CD4-positive, alpha-beta T cell (primary cell): ENCODE measurements around the gene CPNE7. TPM values are rescaled to one million over a fixed set of nuclear protein-coding genes. Genes with fewer than 3 reads are reported as not detected.
A peak's percentile ranks its signal among the peaks of the same experiment; 100 is the strongest.

Experiments used
- ATAC-seq: fragments of 200-7000 bp; cut with Tn5 transposase; one replicate; pipeline ENCODE4 v1.10.0; 2022; ENCODE audit warnings: mild to moderate bottlenecking; ENCODE audit not compliant: poor library complexity
- CTCF ChIA-PET: fragments of 350-600 bp; sonication (Branson Sonifier 250); formaldehyde crosslinking; loops from one replicate; lab custom pipeline; 2021; ENCODE audit warnings: antibody characterized with exemption, inconsistent platforms; lab: Charles Lee
- POLR2A ChIA-PET: fragments of 350-600 bp; sonication (Branson Sonifier 250); formaldehyde crosslinking; loops from one replicate; lab custom pipeline; 2021; ENCODE audit warnings: antibody characterized with exemption, inconsistent platforms; lab: Charles Lee
- DNase-seq, 14 experiments: peaks; one replicate each; pipeline ENCODE4 v3.0.0-alpha.2; 2013 to 2020; ENCODE audit warnings: mixed read lengths in 2 of 14
- H3K27ac ChIP-seq, 2 donors: one replicate each; pipeline versions ENCODE4 v1.5.1 to v1.7.0; 2013; ENCODE audit warnings: low read length in 2 of 2, low read depth in 1 of 2, mild to moderate bottlenecking in 1 of 2
- H3K27me3 ChIP-seq, 2 experiments: 1 replicate in 1 of 2; 2 replicates in 1 of 2; pipeline versions ENCODE4 v1.6.1 to v1.7.0; 2013; ENCODE audit warnings: low read length in 2 of 2, control low read depth in 1 of 2, mild to moderate bottlenecking in 1 of 2, moderate library complexity in 1 of 2; ENCODE audit not compliant: insufficient read depth in 2 of 2, control insufficient read depth in 1 of 2
- H3K36me3 ChIP-seq: one replicate; pipeline ENCODE4 v1.6.1; 2013; ENCODE audit warnings: low read length, control low read depth; ENCODE audit not compliant: insufficient read depth
- H3K4me1 ChIP-seq: one replicate; pipeline ENCODE4 v1.6.1; 2013; ENCODE audit warnings: low read length, control low read depth; ENCODE audit not compliant: insufficient read depth
- H3K4me3 ChIP-seq: one replicate; pipeline ENCODE4 v1.5.1; 2013; ENCODE audit warnings: mild to moderate bottlenecking, low read length, moderate library complexity
- H3K9me3 ChIP-seq, 2 experiments: 1 replicate in 1 of 2; 2 replicates in 1 of 2; pipeline versions ENCODE4 v1.6.1 to v1.7.0; 2013; ENCODE audit warnings: low read length in 2 of 2, mild to moderate bottlenecking in 2 of 2, control low read depth in 1 of 2, moderate library complexity in 1 of 2; ENCODE audit not compliant: control insufficient read depth in 1 of 2, insufficient read depth in 1 of 2
- H3K27ac Mint-ChIP-seq: one replicate; pipeline ENCODE4 v1.8.0; 2020; ENCODE audit warnings: mixed read lengths
- H3K27me3 Mint-ChIP-seq: one replicate; pipeline ENCODE4 v1.8.0; 2021; ENCODE audit warnings: mixed read lengths
- H3K36me3 Mint-ChIP-seq: one replicate; pipeline ENCODE4 v1.8.0; 2021; ENCODE audit warnings: low read depth, mixed read lengths
- H3K4me1 Mint-ChIP-seq: one replicate; pipeline ENCODE4 v1.8.0; 2021; ENCODE audit warnings: low read depth, mixed read lengths
- H3K4me3 Mint-ChIP-seq: one replicate; pipeline ENCODE4 v1.8.0; 2020; ENCODE audit warnings: mild to moderate bottlenecking, mixed read lengths
- H3K9me3 Mint-ChIP-seq: one replicate; pipeline ENCODE4 v1.8.0; 2020; ENCODE audit warnings: mixed read lengths
- intact Hi-C, 2 experiments: fragments of 100-400 bp; cut with DNase I in 1 of 2; cut with micrococcal nuclease in 1 of 2; formaldehyde crosslinking; loops; one replicate each; pipeline versions ENCODE4 v1.15.1 to v1.9.0; 2023 to 2025; cut with DNase I, micrococcal nuclease
- total RNA-seq, 174 experiments: library from RNA in 2 of 174; stranded (reverse) in 2 of 174; gene quantifications; one replicate each; pipeline ENCODE4 v1.2.3 and lab custom pipeline; 2021 to 2026
- TF ChIP-seq, protein P1 (sequence below): fragments of 200-600 bp; IDR thresholded peaks from one replicate; pipeline ENCODE4 v1.8.0; 2022; ENCODE audit warnings: antibody characterized with exemption, mild to moderate bottlenecking

CPNE7 gene
- total RNA-seq, 2 experiments from 2014 or later, result 1.0 to 1.3 TPM

DNA sequence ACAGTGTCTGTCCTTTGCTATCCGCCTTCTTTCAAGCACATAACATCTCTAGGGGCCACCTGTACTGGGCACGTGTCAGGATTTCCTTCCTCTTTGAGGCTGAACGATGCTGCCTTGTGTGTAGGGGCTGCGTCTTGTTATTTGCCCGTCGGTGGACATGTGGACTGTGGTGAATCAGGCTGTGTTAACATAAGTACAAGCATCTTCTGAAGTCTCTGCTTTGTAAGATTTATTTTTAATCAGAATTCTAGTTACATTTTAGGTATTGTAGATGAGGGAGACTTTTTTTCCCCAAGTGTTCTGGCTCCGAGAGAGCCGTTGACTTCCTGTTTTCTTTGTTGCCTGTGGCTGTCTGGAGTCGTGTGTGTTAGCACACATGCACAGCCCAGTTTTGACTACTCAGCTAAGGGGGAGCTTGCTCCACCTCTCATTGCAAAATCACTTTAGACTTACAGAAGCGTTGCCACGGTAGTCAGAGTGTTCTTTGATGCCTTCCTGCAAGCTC, 41.3 kb upstream of the CPNE7 start:
- H3K36me3 Mint-ChIP-seq, result peaks cover 47% of the 10 kb centered on the region
- H3K4me3 Mint-ChIP-seq, result peak overlapping the region; percentile 59
- CTCF ChIA-PET, result interaction anchor here (0.9 to 2.0 kb wide), 2 partner anchors 13 to 23 kb away, joined by 3 to 8 read pairs; no protein-coding TSS in a partner anchor
- peak overlapping the region; percentile 21 to 51 for H3K27ac ChIP-seq
- intact Hi-C loops, result loop anchor here in 1 of 2 experiments (1.0 to 2.0 kb wide), 4 partner anchors 14 to 44 kb away; partner anchors contain the start of genes ANKRD11 and RPL13
- no peaks in the 10 kb centered on the region for H3K9me3 ChIP-seq
- TF ChIP-seq, protein P1, sequence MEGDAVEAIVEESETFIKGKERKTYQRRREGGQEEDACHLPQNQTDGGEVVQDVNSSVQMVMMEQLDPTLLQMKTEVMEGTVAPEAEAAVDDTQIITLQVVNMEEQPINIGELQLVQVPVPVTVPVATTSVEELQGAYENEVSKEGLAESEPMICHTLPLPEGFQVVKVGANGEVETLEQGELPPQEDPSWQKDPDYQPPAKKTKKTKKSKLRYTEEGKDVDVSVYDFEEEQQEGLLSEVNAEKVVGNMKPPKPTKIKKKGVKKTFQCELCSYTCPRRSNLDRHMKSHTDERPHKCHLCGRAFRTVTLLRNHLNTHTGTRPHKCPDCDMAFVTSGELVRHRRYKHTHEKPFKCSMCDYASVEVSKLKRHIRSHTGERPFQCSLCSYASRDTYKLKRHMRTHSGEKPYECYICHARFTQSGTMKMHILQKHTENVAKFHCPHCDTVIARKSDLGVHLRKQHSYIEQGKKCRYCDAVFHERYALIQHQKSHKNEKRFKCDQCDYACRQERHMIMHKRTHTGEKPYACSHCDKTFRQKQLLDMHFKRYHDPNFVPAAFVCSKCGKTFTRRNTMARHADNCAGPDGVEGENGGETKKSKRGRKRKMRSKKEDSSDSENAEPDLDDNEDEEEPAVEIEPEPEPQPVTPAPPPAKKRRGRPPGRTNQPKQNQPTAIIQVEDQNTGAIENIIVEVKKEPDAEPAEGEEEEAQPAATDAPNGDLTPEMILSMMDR, result no peak
- ATAC-seq (peak; percentile 96), DNase-seq (peak; percentile 25 to 81 (median 48))
- H3K9me3 Mint-ChIP-seq, result no peaks in the 10 kb centered on the region
- H3K4me1 Mint-ChIP-seq, result peaks cover 23% of the 10 kb centered on the region
- H3K4me1 ChIP-seq, result peaks cover 34% of the 10 kb centered on the region
- H3K4me3 ChIP-seq, result no peak overlapping the region
- H3K27me3 ChIP-seq, result no peaks in the 10 kb centered on the region
- peak overlapping the region; percentile 92 for H3K27ac Mint-ChIP-seq
- H3K27me3 Mint-ChIP-seq, result no peaks in the 10 kb centered on the region
- POLR2A ChIA-PET, result interaction anchor here (0.6 to 2.0 kb wide), 15 partner anchors 12 to 218 kb away, joined by 3 to 20 read pairs (median 4); partner anchors contain the start of genes RPL13 and SPG7
- peaks cover 49% of the 10 kb centered on the region for H3K36me3 ChIP-seq

DNA sequence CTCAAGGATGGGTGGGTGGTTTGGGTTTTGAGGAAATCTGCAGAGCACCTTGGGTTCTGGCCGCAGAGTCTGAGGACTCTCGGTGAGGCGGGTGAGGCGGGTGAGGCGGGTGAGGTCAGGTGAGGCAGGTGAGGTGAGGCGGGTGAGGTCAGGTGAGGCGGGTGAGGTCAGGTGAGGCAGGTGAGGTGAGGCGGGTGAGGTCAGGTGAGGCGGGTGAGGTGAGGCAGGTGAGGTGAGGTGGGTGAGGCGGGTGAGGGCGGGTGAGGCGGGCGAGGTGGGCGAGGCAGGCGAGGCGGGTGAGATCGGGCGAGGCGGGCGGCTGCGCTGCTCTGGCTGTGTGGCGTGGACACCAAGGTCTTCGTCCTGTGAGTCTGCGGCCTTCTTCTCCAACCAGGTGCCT, 39.2 kb upstream of the CPNE7 start:
- CTCF ChIA-PET, result no interaction called here
- peaks cover 40% of the 10 kb centered on the region for H3K36me3 ChIP-seq
- H3K27ac Mint-ChIP-seq, result peak overlapping the region; percentile 55

DNA sequence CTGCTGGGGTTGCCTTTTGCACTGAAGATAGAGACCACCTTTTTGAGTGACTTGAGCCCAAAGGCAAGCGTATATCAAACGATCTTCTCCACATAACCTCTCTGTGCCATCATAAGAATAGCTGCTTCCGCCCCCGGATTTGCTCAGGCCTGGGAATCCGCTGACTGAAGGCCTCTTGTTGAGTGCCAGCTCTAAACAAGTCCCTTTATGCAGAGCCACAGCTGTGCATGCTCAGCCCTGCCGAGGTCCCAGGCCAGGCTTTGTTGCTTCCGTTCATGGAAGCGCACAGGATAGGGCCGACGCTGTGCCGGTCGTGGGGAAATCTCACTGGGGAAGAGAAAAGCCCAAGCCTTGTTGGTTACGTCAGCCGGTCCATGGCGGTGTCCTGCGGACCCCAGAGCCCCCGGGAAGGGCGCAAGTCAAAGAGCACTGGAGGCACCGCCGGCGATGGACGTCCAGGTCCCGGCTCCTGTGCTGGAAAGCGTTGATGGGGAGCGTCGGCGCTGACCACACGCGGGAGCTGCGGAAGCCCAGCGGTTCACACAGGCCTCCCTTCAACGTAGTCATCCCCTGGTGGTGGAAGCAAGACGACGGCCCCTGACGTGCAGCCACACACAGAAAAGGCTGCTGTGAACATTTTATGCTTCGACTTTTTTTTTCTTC, 38.5 kb upstream of the CPNE7 start:
- Mint-ChIP-seq H3K9me3 (no peaks in the 10 kb centered on the region), H3K4me1 (peaks cover 23% of the 10 kb centered on the region), H3K27ac (peak overlapping the region; percentile 55), H3K4me3 (no peak overlapping the region), H3K27me3 (no peaks in the 10 kb centered on the region), H3K36me3 (peaks cover 42% of the 10 kb centered on the region)
- no peak overlapping the region for H3K4me3 ChIP-seq
- no peak for DNase-seq
- no peak overlapping the region for H3K27ac ChIP-seq
- H3K36me3 ChIP-seq, result peaks cover 41% of the 10 kb centered on the region
- no peaks in the 10 kb centered on the region for H3K9me3 ChIP-seq
- ATAC-seq, result no peak
- CTCF ChIA-PET, result no interaction called here
- POLR2A ChIA-PET, result interaction anchor here (1.4 kb wide), 1 partner anchor 12 kb away, joined by 3 read pairs; no protein-coding TSS in a partner anchor
- peaks cover 34% of the 10 kb centered on the region for H3K4me1 ChIP-seq
- intact Hi-C loops, result no loop called here
- no peaks in the 10 kb centered on the region for H3K27me3 ChIP-seq
- TF ChIP-seq, protein P1, result no peak

More for the DNA sequence above, 39.2 kb upstream of the CPNE7 start:
- Histone ChIP-seq H3K27ac (no peak overlapping the region), H3K4me3 (no peak overlapping the region), H3K27me3 (no peaks in the 10 kb centered on the region), H3K4me1 (peaks cover 34% of the 10 kb centered on the region), H3K9me3 (no peaks in the 10 kb centered on the region)
- intact Hi-C loops, result no loop called here
- no peaks in the 10 kb centered on the region for H3K27me3 Mint-ChIP-seq
- no peak overlapping the region for H3K4me3 Mint-ChIP-seq
- POLR2A ChIA-PET, result no interaction called here
- ATAC-seq (no peak), DNase-seq (no peak)
- no peaks in the 10 kb centered on the region for H3K9me3 Mint-ChIP-seq
- TF ChIP-seq, protein P1, result no peak
- H3K4me1 Mint-ChIP-seq, result peaks cover 23% of the 10 kb centered on the region
- H3K36me3 Mint-ChIP-seq, result peaks cover 39% of the 10 kb centered on the region
